HepG2 (cell line): ENCODE results near the gene LSMEM2. TPM values are rescaled to one million over a fixed set of nuclear protein-coding genes. Genes with fewer than 3 reads are reported as not detected.
A peak's percentile ranks its signal among the peaks of the same experiment; 100 is the strongest.

Experiments used
- KAT8 ChIP-seq: IDR thresholded peaks from 2 replicates; pipeline ENCODE4 v1.6.1; 2016; ENCODE audit warnings: missing genetic modification reagents, missing compliant biosample characterization
- POLR2A ChIP-seq, 2 experiments: IDR thresholded peaks; 2 replicates each; pipeline ENCODE4 v1.6.1; 2011; ENCODE audit warnings: low read depth in 2 of 2, low read length in 2 of 2, mild to moderate bottlenecking in 1 of 2, moderate library complexity in 1 of 2; ENCODE audit not compliant: insufficient read depth in 1 of 2
- PTBP1 ChIP-seq: fragments of 200-400 bp; formaldehyde crosslinking; IDR thresholded peaks from 2 replicates; pipeline ENCODE4 v1.6.1; 2018; ENCODE audit warnings: low read length, low read depth; ENCODE audit not compliant: poor library complexity, severe bottlenecking
- REPIN1 ChIP-seq: sonication (generic); formaldehyde crosslinking; IDR thresholded peaks from 2 replicates; pipeline ENCODE4 v1.8.0; 2022; ENCODE audit warnings: missing genetic modification reagents, low read depth, mild to moderate bottlenecking, borderline replicate concordance
- SMAD9 ChIP-seq: sonication (generic); formaldehyde crosslinking; IDR thresholded peaks from 2 replicates; pipeline ENCODE4 v1.5.1; 2020; ENCODE audit warnings: mild to moderate bottlenecking, missing genetic modification reagents
- SOX13 ChIP-seq, 3 experiments: fragments of 450-650 bp in 1 of 3; sonication (generic) in 1 of 3; formaldehyde crosslinking in 1 of 3; IDR thresholded peaks in 2 of 3; conservative IDR thresholded peaks in 1 of 3; 2 replicates each; pipeline versions ENCODE4 v1.5.0 to v1.6.1; 2016 to 2020; ENCODE audit warnings: antibody characterized with exemption in 1 of 3, mild to moderate bottlenecking in 1 of 3, missing compliant biosample characterization in 1 of 3, missing genetic modification reagents in 1 of 3, moderate library complexity in 1 of 3
- SOX6 ChIP-seq, 2 experiments: fragments of 450-650 bp in 1 of 2; sonication (generic) in 1 of 2; formaldehyde crosslinking in 1 of 2; IDR thresholded peaks; 2 replicates each; pipeline versions ENCODE4 v1.4.0 to v1.6.1; 2017 to 2020; ENCODE audit warnings: antibody characterized with exemption in 1 of 2, mild to moderate bottlenecking in 1 of 2, missing genetic modification reagents in 1 of 2
- SP140L ChIP-seq: sonication (generic); formaldehyde crosslinking; IDR thresholded peaks from 2 replicates; pipeline ENCODE4 v1.4.0; 2020; ENCODE audit warnings: missing genetic modification reagents, borderline replicate concordance
- SUZ12 ChIP-seq: fragments of 150-350 bp; IDR thresholded peaks from 2 replicates; pipeline ENCODE4 v1.6.1; 2014; ENCODE audit warnings: low read depth, low read length
- U2AF2 ChIP-seq: fragments of 200-400 bp; formaldehyde crosslinking; IDR thresholded peaks from 2 replicates; pipeline ENCODE4 v1.6.1; 2017; ENCODE audit warnings: low read depth, mild to moderate bottlenecking, low read length
- ZBTB1 ChIP-seq: sonication (generic); formaldehyde crosslinking; IDR thresholded peaks from 2 replicates; pipeline ENCODE4 v1.4.0; 2020; ENCODE audit warnings: missing genetic modification reagents, borderline replicate concordance
- ZBTB38 ChIP-seq: sonication (generic); formaldehyde crosslinking; IDR thresholded peaks from 2 replicates; pipeline ENCODE4 v1.5.1; 2020; ENCODE audit warnings: mild to moderate bottlenecking, missing genetic modification reagents
- ZBTB42 ChIP-seq: sonication (generic); formaldehyde crosslinking; IDR thresholded peaks from 2 replicates; pipeline ENCODE4 v1.5.0; 2020; ENCODE audit warnings: mild to moderate bottlenecking, missing genetic modification reagents
- ZMYM3 ChIP-seq: sonication (generic); formaldehyde crosslinking; IDR thresholded peaks from 2 replicates; pipeline ENCODE4 v1.5.1; 2020; ENCODE audit warnings: mild to moderate bottlenecking, missing genetic modification reagents
- ZNF24 ChIP-seq: fragments of 450-650 bp; IDR thresholded peaks from 2 replicates; pipeline ENCODE4 v1.6.1; 2017; ENCODE audit warnings: antibody characterized with exemption, mild to moderate bottlenecking
- ZNF367 ChIP-seq: sonication (generic); formaldehyde crosslinking; IDR thresholded peaks from 2 replicates; pipeline ENCODE4 v1.4.0; 2020; ENCODE audit warnings: missing genetic modification reagents, borderline replicate concordance
- ZNF562 ChIP-seq: sonication (generic); formaldehyde crosslinking; IDR thresholded peaks from 2 replicates; pipeline ENCODE4 v1.8.0; 2022; ENCODE audit warnings: missing genetic modification reagents, borderline replicate concordance
- ZNF564 ChIP-seq: sonication (generic); formaldehyde crosslinking; IDR thresholded peaks from 2 replicates; pipeline ENCODE4 v1.8.1; 2023; ENCODE audit warnings: mild to moderate bottlenecking, missing genetic modification reagents
- polyA plus RNA-seq, 8 experiments: library from polyadenylated mRNA; depleted of rRNA in 3 of 8; stranded (reverse) in 7 of 8; unstranded in 1 of 8; fragments of >200 nt; fragmentation: Illumina TruSeq in 4 of 8; extraction: Trizol in 4 of 8; gene quantifications; 2 replicates each; pipeline versions ENCODE4 v1.2.1 to v1.2.3, GENCODE V29; 2011 to 2016; ENCODE audit warnings: low read depth in 4 of 8, missing spikeins in 1 of 8, mixed read lengths in 1 of 8; ENCODE audit not compliant: insufficient read depth in 1 of 8
- total RNA-seq, 5 experiments: library from RNA; depleted of rRNA; stranded (reverse); fragments of >200 nt; fragmentation: Illumina TruSeq; extraction: Trizol; gene quantifications; 2 replicates each; pipeline ENCODE4 v1.2.3, GENCODE V29; 2016; ENCODE audit warnings: low read depth in 1 of 5
- TF ChIP-seq, protein P1 (sequence below): sonication (generic); formaldehyde crosslinking; IDR thresholded peaks from 2 replicates; pipeline ENCODE4 v1.5.0; 2020; ENCODE audit warnings: mild to moderate bottlenecking, missing genetic modification reagents
- TF ChIP-seq, protein P2 (sequence below): sonication (generic); formaldehyde crosslinking; IDR thresholded peaks from 2 replicates; pipeline ENCODE4 v1.5.0; 2020; ENCODE audit warnings: mild to moderate bottlenecking, missing genetic modification reagents
- TF ChIP-seq, protein P3 (sequence below): IDR thresholded peaks from 2 replicates; pipeline ENCODE4 v1.6.1; 2016; ENCODE audit warnings: mild to moderate bottlenecking, missing biosample characterization, missing genetic modification reagents
- TF ChIP-seq, protein P4 (sequence below): sonication (generic); formaldehyde crosslinking; IDR thresholded peaks from 2 replicates; pipeline ENCODE4 v1.4.0; 2020; ENCODE audit warnings: missing genetic modification reagents, mild to moderate bottlenecking, borderline replicate concordance

LSMEM2 gene
- total and polyA plus RNA-seq, 2 of the 13 experiments (the other 11 are each of a cell fraction or from before 2014, with no cell fraction given), result 0.07 to 0.41 TPM

DNA sequence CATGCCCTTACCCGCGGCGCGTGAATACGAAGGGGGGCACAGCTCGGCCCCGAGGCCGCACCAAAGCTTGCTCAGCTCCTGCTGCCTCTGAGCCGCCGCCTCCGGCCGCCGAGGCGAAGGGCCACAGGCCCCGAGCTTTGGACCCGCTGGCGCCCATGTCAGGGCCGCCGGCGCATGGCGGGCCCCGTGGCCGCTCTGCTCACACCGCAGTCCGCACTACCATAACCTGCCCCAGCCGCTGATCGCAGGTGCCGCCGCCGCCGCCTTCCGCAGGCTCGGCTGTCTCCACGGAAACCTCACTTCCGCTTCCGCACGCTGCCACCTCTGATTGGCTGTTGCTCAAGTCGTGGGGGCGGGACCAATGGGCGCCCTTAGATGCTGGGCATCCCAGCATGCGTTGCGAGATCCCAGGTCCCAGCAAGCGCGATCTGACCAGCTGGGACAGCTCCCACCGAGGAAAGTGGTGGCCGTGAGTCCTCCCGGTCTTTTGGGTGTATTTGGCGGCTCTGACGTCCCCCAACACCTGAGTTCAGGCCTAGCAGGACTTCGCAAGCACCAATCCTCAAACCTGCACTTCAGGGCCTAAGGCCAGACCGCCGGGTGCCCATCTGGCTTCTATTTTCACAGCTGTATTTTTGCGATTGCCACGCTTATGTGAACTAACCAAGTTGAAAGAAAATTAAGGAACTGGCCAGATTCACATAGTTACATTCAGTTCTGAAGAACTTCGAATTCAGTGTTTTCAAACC, 49.2 kb downstream of the LSMEM2 start, which contains the start of gene TUSC2 (continued):
- TF ChIP-seq SOX13 (IDR thresholded peaks at IDR 0.05) (no peak), SOX13 (CRISPR knock-in tag; conservative IDR thresholded peaks at IDR 0.05 in 1 of 2, IDR thresholded peaks at IDR 0.05 in 1 of 2) (0 out of 4 replicates have a peak, but pooled peaks of 1 of the 2 experiments have one; percentile 18), SMAD9 (CRISPR knock-in tag) (no peak), ZMYM3 (CRISPR knock-in tag) (no peak), SUZ12 (peak; percentile 53), ZBTB1 (CRISPR knock-in tag) (no peak), POLR2A (IDR thresholded peaks at IDR 0.05; ENCODE audit: insufficient read depth in 1 of 2, low read depth in 2 of 2, low read length in 2 of 2) (peak in 1 of 2 experiments; percentile 80; a peak in 2 of 4 replicates), ZBTB42 (no peak), REPIN1 (peak; percentile 20; the same call in 1 of the 2 replicates), KAT8 (peak; percentile 95), PTBP1 (no peak), ZBTB38 (CRISPR knock-in tag) (peak; percentile 49; the same call in 1 of the 2 replicates), U2AF2 (no peak), ZNF564 (CRISPR knock-in tag) (peak; percentile 63; the same call in 1 of the 2 replicates), SOX6 (IDR thresholded peaks at IDR 0.05) (no peak), SOX6 (CRISPR knock-in tag; IDR thresholded peaks at IDR 0.05) (peak; percentile 46; the same call in 1 of the 2 replicates), SP140L (CRISPR knock-in tag) (no peak), ZNF367 (CRISPR knock-in tag) (no peak), ZNF562 (CRISPR knock-in tag) (no peak), ZNF24 (no peak)
- TF ChIP-seq, protein P1, sequence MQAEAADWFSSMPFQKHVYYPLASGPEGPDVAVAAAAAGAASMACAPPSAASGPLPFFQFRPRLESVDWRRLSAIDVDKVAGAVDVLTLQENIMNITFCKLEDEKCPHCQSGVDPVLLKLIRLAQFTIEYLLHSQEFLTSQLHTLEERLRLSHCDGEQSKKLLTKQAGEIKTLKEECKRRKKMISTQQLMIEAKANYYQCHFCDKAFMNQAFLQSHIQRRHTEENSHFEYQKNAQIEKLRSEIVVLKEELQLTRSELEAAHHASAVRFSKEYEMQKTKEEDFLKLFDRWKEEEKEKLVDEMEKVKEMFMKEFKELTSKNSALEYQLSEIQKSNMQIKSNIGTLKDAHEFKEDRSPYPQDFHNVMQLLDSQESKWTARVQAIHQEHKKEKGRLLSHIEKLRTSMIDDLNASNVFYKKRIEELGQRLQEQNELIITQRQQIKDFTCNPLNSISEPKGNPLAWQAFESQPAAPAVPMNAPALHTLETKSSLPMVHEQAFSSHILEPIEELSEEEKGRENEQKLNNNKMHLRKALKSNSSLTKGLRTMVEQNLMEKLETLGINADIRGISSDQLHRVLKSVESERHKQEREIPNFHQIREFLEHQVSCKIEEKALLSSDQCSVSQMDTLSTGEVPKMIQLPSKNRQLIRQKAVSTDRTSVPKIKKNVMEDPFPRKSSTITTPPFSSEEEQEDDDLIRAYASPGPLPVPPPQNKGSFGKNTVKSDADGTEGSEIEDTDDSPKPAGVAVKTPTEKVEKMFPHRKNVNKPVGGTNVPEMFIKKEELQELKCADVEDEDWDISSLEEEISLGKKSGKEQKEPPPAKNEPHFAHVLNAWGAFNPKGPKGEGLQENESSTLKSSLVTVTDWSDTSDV (CRISPR knock-in tag), result no peak
- TF ChIP-seq, protein P2, sequence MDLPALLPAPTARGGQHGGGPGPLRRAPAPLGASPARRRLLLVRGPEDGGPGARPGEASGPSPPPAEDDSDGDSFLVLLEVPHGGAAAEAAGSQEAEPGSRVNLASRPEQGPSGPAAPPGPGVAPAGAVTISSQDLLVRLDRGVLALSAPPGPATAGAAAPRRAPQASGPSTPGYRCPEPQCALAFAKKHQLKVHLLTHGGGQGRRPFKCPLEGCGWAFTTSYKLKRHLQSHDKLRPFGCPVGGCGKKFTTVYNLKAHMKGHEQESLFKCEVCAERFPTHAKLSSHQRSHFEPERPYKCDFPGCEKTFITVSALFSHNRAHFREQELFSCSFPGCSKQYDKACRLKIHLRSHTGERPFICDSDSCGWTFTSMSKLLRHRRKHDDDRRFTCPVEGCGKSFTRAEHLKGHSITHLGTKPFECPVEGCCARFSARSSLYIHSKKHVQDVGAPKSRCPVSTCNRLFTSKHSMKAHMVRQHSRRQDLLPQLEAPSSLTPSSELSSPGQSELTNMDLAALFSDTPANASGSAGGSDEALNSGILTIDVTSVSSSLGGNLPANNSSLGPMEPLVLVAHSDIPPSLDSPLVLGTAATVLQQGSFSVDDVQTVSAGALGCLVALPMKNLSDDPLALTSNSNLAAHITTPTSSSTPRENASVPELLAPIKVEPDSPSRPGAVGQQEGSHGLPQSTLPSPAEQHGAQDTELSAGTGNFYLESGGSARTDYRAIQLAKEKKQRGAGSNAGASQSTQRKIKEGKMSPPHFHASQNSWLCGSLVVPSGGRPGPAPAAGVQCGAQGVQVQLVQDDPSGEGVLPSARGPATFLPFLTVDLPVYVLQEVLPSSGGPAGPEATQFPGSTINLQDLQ (CRISPR knock-in tag), result no peak
- TF ChIP-seq, protein P3, sequence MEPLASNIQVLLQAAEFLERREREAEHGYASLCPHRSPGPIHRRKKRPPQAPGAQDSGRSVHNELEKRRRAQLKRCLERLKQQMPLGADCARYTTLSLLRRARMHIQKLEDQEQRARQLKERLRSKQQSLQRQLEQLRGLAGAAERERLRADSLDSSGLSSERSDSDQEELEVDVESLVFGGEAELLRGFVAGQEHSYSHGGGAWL, result peak; percentile 26; the same call in 1 of the 2 replicates
- TF ChIP-seq, protein P4, sequence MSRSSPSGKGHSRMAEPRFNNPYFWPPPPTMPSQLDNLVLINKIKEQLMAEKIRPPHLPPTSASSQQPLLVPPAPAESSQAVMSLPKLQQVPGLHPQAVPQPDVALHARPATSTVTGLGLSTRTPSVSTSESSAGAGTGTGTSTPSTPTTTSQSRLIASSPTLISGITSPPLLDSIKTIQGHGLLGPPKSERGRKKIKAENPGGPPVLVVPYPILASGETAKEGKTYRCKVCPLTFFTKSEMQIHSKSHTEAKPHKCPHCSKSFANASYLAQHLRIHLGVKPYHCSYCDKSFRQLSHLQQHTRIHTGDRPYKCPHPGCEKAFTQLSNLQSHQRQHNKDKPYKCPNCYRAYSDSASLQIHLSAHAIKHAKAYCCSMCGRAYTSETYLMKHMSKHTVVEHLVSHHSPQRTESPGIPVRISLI (CRISPR knock-in tag), result no peak
